HG02885 (cell line): ENCODE results near the gene EIF3D.
"Not testable (repeated sequence)": the region's sequence is repeated elsewhere in the genome, so short reads cannot be mapped to it uniquely, and the experiment has no call there.

ENCODE experiments used
- ATAC-seq: cut with Tn5 transposase; IDR thresholded peaks from one replicate; pipeline ENCODE4 v1.9.1; 2021; ENCODE audit warnings: mild to moderate bottlenecking; ENCODE audit not compliant: unreplicated experiment, poor library complexity

The EIF3D gene

DNA sequence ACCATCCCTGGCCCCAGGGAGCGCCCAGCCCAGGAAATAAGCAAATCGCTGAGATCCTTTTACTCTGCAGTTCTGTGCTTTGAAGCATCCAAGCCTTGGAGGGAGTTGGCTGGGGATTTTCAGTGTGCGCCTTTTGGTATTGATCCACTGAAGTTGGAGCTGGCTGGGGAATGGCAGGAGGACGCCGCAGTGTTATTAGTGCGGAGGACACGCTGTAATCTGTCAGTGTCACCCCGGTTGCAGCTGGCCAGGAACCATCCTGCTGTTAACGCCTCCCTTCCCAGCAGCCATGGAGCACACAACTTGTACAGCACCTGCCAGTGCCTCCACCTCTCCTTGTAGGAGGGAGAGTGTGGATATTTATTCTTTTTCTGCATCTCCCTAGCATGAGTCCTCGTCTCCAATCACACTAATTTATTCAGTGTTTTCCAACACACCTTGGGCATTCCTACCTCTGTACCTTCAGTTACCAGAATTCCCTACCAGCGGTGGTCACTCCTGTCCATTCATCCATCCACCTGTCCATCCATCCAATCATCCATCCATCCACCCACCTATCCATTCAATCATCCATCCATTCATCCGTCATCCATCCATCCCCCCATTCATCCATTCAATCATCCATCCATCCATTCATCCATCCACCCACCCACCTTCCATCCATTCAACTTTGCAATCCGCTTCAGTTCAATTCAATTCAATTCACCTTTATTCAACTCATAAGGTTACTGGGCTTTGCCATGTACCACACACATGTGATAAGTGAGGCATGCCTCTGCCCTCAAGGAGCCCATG is 21.9 kb upstream of the EIF3D start:
- no peak for ATAC-seq

DNA sequence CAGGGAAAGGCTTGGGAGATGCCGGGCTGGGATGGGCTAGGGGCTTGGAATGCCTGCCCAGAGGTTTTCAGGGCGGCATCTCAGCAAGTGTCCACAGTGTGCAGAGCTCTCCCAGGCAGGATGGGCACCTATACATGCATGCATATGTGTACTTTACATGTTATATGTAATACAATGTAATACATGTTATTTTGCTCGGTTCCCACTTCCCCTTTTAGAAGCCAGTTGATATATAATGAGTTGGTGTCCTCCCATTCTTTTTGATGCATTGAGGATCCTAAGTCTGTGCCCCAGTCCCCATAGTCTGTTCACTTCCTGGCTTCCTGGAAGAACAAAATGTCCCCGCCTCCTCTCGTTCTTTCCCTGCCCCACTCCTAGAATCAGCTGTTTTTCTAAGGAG is 20.1 kb upstream of the EIF3D start:
- ATAC-seq: no peak

DNA sequence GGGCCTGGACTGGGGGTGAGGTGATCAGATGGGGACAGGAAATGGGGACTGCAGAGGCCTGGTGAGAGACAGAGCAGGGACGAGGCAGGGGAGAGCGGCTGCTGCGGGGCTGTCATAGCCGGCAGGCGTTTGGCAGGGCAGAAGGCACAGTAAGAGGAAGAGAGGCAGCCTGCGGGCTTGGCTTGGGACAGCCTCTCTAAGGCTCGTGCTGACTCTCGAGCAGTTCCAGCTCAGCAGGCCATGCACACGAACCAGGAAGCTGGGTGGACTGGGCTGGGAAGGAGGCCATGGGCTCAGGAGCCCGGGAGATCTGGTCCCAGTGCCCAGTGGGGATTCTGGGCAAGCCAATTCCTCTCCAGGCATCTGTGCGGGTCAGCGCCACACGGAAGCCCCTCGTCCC is 19.6 kb upstream of the EIF3D start:
- no peak for ATAC-seq

DNA sequence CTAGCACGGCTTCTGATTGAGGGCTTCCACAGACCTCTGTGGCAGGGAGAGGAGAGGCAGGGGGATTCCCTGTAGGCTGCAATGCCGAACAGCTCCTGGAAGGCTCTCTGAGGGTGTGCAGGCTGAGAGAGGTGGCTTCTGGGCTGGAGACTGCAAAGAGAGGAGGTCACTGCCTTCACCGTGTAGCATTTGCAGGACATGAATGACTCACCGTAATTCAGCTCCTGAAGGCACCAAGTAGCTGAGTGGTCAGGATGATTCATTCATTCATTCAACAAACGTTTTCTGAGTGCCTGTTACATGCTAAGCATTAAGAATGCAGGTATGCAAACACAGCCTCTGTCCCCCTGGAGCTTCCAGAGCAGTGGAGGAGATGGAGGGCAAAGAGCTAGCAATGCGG is 18.0 kb upstream of the EIF3D start:
- ATAC-seq: no peak

DNA sequence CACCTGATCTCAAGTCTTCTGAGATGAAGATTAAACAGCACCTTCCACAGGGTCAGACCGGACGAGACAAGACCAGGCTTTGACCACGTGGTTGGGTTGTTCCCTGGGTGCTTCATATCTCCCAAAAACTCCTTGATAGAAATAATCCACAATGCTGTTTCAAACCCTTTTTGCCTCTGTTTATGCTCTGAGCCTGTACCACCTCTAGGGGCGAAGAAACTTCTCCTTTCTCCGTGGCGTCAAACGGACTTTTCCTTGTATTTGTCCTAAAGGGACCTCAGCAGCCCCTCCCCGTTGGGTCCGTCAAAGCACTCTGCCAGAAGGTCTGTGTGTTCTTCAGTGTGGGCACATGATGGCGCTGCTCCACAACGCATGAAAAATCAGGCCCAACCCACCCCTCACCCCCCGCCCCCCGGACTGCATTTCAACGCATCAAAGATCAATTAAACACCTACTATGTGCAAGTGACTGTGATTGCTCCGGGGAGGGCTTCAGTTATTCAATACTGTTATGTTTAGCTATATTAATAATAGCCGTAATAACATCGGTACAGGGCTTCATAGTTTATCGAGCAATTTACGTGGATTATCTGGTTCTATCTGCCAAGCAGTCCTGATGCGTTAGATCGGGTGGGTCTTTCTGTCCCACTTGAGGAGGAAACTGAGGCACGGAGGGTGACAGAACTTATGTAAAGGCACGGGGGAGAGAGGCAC is 17.3 kb upstream of the EIF3D start:
- no peak for ATAC-seq

DNA sequence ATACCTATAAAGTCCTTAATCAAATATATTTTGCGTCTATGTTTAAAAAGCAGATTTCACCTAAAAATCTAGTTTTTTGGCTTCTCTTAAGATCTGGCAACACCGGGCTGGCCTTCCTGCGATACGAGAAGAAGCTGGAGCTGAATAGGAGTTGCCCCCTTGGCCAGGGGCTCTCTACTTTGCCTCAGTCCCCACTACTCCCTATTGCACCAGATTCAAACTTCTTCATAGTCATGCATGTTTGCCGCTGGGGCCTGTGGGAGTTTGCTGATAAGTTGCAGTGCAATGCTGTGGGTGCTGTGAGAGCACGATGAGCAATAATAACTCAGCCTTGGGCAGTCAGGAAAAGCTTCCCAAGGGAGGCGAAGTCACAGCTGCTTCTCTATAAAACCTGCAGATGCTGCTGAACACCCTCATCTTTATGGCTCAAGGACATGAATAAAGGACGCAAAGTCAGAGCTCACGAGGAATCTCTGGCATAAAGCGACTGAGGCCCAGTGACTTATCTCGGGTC is 15.2 kb upstream of the EIF3D start:
- ATAC-seq: no peak

DNA sequence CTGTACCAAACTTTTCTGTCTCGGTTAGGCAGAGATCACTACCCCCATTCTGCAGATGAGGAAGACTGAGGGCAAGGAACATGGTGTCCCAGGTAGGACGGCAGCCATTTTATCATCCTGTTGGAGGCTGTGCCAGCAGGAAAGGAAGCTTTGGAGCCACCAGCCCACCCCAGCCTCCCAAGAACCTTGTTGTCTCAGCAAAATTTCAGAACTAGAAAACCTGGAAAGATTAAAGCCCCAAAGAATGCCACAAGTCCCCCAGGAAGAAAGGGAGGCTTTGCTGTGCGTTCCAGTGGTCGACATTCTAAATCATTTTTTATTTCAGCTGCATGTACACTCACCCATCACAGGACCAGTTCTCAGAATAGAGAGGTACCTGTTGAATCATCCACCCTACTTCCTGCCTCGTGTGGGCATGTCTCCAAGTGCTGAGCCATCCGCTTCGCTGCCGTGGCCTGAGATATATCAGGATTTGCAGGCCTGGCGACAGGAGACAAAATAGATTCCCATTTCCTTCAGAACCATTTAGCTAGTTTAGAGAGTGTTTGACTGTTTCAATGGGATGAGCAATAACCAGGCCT is 13.0 kb upstream of the EIF3D start:
- ATAC-seq: no peak

DNA sequence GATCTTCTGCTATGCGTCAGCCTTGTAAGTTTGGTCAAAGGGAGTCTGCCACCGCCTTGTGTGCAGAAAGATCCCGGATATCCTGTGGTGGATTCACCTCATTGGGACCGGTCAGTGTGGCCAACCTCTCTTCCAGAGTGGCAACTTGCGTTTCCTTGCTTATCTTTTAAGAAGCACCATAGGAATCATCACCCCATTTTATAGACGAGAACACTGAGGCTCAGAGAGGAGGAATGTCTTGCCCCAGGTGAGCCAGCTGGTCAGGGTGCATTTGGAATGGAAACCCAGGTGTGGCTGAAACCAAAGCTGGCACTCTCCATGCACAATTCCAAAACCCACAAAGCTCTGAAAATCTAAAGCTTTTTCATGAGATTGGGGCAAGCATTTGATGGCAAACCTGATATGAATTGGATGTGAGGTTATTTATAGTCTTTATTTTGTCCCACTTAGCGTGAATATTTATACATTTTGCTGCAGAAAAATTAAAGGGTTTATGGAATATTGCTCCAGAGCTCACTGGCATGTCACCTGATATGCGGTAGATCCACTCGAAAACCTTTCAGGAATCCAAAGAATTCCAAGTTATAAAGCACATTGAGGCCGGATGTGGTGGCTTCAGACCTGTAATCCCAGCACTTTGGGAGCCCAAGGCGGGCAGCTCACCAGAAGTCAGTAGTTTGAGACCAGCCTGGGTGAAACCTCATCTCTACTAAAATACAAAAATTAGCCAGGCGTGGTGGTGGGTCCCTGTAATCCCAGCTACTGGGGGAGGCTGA is 12.1 kb upstream of the EIF3D start:
- ATAC-seq: no peak

DNA sequence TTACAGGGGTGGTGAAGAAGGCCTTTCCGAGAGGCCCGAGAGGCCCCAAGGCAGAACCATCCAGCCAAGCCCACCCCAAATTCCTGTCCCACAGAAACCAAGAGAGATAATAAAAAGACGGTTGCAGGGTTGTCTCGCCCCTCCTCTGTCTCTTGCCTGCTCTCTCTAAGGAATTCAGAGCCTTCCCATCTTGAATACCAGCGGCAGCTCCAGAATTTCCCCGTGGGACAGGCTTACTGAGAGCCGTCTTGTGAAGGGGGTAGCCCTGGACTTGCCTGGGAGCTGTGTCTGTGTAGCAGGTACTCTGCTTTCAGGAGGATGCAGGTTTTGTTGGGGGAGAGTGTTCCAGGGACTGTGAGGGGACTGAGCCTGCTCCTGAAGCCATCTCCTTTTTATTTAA is 9.6 kb upstream of the EIF3D start:
- no peak for ATAC-seq

DNA sequence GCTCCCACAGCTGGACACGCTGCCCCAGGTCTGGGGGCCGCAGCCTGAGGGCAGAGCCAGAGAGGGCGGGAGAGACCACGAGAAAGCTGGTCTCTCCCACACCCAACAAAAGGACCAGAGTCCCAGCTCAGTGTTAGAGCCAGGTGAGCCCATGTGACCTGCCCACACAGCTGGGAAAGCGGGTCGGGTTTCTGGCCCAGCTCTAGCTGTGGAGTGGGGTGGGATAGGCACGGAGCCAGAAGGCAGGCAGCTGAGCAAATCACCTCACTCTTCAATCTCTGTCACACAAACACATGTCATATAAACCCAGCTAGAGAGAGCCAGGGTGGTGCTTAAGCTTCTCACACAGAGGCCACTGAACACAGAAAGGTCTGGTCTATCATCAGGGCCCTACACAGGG is 7.8 kb upstream of the EIF3D start:
- no peak for ATAC-seq

DNA sequence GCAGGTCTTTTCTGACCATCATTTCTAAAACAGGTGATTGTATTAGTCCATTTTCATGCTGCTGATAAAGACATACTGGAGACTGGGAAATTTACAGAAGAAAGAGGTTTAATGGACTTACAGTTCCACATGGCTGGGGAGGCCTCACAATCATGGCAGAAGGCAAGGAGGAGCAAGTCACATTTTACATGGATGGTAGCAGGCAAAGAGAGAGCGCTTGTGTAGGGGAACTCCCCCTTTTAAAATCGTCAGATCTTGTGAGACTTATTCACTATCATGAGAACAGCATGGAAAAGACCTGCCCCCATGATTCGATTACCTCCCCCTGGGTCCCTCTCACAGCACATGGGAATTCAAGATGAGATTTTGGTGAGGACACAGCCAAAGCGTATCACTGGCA is 4.4 kb upstream of the EIF3D start:
- ATAC-seq: not testable (repeated sequence)

DNA sequence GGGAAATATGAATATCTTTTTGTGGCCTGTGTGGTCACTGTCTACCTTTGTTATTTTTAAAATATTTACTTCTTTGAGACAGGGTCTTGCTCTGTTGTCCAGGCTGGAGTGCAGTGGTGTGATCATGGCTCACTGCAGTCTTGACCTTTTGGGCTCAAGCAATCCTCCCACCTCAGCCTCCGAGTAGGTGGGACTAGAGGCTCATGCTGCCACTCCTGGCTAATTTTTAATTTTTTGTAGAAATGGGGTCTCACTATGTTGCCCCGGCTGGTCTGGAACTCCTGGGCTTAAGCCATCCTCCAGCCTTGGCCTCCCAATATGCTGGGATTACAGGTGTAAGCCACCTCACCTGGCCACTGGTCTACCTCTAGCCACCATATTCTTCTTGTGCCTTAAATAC is 3.5 kb upstream of the EIF3D start:
- no peak for ATAC-seq

DNA sequence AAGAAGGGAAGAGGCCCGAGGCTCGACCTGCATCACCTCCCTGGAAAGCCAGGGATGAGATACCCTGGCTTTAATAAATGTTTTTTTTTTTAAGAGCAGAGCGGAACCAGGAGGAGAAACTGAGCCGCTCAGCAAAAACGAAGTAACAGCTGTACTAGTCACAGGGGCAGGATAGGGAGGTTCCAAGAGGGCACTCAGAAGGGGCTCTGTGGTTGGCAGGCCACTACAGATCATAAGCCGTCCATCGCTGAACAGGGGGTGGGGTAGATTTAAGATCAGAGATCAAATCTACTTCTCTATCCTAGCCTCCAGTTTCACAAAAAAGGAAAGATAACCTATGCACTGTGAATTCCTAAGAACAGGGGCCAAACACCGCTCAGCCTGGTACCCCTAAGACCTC is 625 bp downstream of the EIF3D start:
- ATAC-seq: no peak

DNA sequence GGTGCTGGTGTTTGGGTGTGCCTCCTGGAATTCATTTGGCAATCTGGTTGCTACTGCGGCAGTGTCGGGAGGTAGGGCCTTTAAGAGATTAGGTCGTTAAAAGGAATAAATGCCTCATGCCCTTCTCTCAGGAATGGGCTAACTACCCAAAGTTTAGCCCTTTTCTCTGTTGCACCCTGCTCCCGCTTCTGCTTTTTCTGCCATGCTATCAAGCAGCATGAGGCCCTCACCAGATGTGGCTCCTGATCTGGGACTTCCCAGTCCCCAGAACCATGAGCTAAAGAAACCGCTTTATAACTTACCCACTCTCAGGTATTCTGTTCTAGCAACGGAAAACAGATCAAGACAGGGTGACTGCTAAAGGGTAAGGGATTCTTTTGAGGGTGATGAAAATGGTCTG is 6.3 kb downstream of the EIF3D start:
- ATAC-seq: no peak

DNA sequence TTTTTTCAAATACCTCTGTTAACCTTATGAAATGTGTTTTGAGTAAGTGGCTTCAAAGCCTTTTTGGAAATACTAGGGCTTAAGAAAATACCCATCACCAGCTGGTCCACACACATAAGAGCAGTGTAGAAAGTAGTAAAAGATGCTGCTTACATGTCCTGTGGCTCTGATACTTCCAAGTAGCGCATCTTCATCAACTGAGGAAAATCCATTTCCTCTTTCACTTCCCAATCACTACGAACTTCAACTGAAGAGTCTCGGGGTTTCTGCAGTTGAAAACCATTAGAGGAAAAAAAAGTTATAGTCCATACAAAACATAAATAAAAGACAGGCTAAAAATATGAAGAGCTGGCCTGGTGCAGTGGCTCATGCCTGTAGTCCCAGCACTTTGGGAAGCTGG is 8.5 kb downstream of the EIF3D start:
- no peak for ATAC-seq

DNA sequence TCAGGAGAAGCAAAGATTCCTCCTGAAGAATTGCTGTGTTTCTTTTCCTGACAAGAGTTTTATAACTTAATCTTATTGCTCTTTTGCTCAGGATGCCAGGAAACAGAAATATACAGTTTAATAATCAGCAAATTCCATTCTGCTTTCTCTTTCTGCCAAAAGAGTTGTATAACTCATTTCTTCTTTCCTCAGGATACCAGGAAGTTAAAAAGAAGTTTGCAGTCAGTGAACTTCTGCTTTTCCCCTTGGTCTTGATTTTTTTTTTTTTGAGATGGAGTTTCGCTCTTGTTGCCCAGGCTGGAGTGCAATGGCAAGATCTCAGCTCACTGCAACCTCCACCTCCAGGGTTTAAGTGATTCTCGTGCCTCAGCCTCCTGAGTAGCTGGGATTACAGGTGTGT is 9.1 kb downstream of the EIF3D start:
- not testable (repeated sequence) for ATAC-seq

DNA sequence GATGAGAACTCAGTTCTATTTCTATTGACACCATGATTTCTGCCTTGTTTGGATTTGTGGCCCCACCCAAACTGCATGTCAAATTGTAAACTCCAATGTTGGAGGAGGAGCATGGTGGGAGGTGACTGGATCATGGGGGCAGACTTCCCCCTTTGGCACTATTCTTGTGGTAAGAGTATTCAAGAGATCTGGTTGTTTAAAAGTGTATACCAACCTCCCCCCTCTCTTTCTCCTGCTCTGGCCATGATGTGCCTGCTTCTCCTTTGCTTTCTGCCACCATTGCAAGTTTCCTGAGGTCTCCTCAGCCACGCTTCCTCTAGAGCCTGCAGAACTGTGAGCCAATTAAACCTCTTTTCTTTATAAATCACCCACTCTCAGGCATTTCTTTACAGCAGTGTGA is 14.2 kb downstream of the EIF3D start:
- ATAC-seq: no peak

DNA sequence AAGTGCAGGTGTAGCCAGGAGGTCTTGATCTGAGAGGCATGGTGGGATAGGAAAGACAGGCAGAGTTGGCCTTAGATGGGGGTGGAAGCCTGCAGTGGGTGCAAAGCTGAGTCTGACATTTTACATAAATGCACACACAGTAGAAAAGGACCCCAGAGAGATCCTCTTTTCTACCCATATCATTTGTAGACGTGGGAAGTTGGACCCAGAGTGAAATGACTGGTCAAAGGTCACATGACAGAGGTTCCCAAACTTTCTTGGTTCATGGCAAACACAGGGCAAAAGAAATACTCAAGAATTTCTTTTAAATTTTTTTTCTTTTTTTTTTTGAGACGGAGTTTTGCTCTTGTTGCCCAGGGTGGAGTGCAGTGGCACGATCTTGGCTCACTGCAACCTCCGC is 16.0 kb downstream of the EIF3D start:
- ATAC-seq: no peak

DNA sequence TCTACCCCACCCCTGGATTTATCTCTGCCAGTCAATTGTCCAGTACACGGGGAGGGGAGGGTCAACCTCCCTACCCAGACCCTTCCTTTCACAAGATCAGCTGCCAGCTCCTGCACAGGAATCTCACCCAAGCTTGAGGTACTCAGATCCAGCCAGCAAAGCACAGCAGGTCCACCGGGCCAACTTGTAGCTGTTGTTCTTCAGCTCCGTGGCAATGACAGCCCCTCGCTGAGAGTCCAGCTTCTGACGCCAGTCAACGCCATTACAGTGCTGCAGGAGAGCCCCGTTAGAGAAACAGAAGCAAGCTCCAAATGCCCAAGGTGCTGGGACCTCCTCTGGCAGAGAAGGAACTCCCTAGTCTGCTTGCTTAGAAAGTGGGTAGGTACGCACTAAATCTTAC is 16.6 kb downstream of the EIF3D start:
- no peak for ATAC-seq

DNA sequence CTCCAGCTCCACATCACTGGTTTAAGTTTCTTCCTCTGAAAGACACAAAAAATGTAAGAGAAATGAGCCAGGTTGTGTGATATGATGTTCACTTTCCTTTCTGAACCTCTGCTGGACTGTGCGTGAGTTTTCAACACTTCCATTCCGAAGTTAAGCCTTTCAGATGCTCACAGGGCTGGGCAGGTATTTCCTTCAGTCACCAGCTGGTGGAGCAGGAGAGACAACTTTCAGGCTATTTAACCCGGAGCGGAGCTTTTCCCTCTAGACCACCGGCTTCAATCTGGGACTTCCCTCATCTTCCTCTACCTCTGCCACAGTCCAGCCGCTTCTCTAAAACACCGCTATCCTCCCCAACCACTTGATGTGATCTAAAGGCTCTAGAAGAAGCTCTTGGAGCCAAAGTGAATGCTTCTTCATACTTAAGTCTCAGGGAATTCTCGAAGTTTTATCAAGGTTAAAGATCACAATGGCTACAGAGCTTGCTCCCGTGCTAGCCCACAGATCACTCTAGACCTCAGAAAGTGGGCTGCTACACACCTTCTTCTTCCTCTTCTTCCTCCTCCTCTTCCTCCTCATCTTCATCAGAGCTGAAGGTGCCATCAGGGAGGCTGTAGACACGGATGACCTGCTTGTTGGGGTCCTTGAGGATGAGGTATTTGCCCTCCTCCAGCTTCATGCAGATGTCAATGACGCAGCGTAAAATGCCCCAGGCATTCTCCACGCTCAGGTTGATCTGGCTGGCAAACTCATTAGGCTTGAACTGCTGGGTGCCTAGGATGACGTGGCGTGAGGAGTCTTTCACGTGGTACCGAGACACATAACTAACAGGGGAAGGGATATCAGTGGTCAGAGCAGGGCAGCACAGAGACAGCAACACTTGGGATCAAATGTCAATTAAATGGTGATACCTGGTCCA is 17.7 kb downstream of the EIF3D start:
- ATAC-seq: no peak
